ENCODE measurements around the gene DND1. TPM values are rescaled to one million over a fixed set of nuclear protein-coding genes. Genes with fewer than 3 reads are reported as not detected.

Gene DND1
- total and polyA plus RNA-seq, 2 experiments from 2014 or later: 8.1 to 15.5 TPM

- H3K9me3 Mint-ChIP-seq: peaks cover 26% of the 10 kb centered on the region
- H3K9me2 ChIP-seq (ENCODE audit: insufficient read depth): 0 out of 2 replicates have a peak, but pooled peaks cover 3% of the 10 kb centered on the region
- H3K79me2 ChIP-seq (replicated peaks; ENCODE audit: insufficient read depth): no peaks in the 10 kb centered on the region
- H3K4me3 Mint-ChIP-seq: no peak overlapping the region
- H3K36me3 Mint-ChIP-seq (ENCODE audit: low read depth): 0 out of 3 replicates have a peak, but pooled peaks cover 3% of the 10 kb centered on the region
- peaks cover 9% of the 10 kb centered on the region for H3K4me1 Mint-ChIP-seq
- H3K27me3 ChIP-seq (ENCODE audit: insufficient read depth): peaks cover 39% of the 10 kb centered on the region
- no peak overlapping the region for H3K4me2 ChIP-seq
- no peaks in the 10 kb centered on the region for H4K20me1 ChIP-seq (replicated peaks; ENCODE audit: insufficient read depth)
- TF ChIP-seq STAT1 (IDR thresholded peaks at IDR 0.05; ENCODE audit: unreplicated experiment): no peak
- TF ChIP-seq, protein P1, sequence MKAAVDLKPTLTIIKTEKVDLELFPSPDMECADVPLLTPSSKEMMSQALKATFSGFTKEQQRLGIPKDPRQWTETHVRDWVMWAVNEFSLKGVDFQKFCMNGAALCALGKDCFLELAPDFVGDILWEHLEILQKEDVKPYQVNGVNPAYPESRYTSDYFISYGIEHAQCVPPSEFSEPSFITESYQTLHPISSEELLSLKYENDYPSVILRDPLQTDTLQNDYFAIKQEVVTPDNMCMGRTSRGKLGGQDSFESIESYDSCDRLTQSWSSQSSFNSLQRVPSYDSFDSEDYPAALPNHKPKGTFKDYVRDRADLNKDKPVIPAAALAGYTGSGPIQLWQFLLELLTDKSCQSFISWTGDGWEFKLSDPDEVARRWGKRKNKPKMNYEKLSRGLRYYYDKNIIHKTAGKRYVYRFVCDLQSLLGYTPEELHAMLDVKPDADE (IDR thresholded peaks at IDR 0.05): no peak
- no peak for TF ChIP-seq ZNF331 (CRISPR knock-in tag; IDR thresholded peaks at IDR 0.05; ENCODE audit: low read depth)
- TF ChIP-seq POLR2AphosphoS5 (IDR thresholded peaks at IDR 0.05; ENCODE audit: low read depth): no peak
- TF ChIP-seq CREB1 (CRISPR knock-in tag; IDR thresholded peaks at IDR 0.05; ENCODE audit: low read depth): no peak
- TF ChIP-seq, protein P2, sequence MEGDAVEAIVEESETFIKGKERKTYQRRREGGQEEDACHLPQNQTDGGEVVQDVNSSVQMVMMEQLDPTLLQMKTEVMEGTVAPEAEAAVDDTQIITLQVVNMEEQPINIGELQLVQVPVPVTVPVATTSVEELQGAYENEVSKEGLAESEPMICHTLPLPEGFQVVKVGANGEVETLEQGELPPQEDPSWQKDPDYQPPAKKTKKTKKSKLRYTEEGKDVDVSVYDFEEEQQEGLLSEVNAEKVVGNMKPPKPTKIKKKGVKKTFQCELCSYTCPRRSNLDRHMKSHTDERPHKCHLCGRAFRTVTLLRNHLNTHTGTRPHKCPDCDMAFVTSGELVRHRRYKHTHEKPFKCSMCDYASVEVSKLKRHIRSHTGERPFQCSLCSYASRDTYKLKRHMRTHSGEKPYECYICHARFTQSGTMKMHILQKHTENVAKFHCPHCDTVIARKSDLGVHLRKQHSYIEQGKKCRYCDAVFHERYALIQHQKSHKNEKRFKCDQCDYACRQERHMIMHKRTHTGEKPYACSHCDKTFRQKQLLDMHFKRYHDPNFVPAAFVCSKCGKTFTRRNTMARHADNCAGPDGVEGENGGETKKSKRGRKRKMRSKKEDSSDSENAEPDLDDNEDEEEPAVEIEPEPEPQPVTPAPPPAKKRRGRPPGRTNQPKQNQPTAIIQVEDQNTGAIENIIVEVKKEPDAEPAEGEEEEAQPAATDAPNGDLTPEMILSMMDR (conservative IDR thresholded peaks at IDR 0.05; ENCODE audit: low read depth in 2 of 2): no peak
- TF ChIP-seq EZH2 (IDR thresholded peaks at IDR 0.05; ENCODE audit: low read depth, unreplicated experiment): no peak
- no peak for TF ChIP-seq JUNB (IDR thresholded peaks at IDR 0.05; ENCODE audit: unreplicated experiment)
- TF ChIP-seq, protein P3, sequence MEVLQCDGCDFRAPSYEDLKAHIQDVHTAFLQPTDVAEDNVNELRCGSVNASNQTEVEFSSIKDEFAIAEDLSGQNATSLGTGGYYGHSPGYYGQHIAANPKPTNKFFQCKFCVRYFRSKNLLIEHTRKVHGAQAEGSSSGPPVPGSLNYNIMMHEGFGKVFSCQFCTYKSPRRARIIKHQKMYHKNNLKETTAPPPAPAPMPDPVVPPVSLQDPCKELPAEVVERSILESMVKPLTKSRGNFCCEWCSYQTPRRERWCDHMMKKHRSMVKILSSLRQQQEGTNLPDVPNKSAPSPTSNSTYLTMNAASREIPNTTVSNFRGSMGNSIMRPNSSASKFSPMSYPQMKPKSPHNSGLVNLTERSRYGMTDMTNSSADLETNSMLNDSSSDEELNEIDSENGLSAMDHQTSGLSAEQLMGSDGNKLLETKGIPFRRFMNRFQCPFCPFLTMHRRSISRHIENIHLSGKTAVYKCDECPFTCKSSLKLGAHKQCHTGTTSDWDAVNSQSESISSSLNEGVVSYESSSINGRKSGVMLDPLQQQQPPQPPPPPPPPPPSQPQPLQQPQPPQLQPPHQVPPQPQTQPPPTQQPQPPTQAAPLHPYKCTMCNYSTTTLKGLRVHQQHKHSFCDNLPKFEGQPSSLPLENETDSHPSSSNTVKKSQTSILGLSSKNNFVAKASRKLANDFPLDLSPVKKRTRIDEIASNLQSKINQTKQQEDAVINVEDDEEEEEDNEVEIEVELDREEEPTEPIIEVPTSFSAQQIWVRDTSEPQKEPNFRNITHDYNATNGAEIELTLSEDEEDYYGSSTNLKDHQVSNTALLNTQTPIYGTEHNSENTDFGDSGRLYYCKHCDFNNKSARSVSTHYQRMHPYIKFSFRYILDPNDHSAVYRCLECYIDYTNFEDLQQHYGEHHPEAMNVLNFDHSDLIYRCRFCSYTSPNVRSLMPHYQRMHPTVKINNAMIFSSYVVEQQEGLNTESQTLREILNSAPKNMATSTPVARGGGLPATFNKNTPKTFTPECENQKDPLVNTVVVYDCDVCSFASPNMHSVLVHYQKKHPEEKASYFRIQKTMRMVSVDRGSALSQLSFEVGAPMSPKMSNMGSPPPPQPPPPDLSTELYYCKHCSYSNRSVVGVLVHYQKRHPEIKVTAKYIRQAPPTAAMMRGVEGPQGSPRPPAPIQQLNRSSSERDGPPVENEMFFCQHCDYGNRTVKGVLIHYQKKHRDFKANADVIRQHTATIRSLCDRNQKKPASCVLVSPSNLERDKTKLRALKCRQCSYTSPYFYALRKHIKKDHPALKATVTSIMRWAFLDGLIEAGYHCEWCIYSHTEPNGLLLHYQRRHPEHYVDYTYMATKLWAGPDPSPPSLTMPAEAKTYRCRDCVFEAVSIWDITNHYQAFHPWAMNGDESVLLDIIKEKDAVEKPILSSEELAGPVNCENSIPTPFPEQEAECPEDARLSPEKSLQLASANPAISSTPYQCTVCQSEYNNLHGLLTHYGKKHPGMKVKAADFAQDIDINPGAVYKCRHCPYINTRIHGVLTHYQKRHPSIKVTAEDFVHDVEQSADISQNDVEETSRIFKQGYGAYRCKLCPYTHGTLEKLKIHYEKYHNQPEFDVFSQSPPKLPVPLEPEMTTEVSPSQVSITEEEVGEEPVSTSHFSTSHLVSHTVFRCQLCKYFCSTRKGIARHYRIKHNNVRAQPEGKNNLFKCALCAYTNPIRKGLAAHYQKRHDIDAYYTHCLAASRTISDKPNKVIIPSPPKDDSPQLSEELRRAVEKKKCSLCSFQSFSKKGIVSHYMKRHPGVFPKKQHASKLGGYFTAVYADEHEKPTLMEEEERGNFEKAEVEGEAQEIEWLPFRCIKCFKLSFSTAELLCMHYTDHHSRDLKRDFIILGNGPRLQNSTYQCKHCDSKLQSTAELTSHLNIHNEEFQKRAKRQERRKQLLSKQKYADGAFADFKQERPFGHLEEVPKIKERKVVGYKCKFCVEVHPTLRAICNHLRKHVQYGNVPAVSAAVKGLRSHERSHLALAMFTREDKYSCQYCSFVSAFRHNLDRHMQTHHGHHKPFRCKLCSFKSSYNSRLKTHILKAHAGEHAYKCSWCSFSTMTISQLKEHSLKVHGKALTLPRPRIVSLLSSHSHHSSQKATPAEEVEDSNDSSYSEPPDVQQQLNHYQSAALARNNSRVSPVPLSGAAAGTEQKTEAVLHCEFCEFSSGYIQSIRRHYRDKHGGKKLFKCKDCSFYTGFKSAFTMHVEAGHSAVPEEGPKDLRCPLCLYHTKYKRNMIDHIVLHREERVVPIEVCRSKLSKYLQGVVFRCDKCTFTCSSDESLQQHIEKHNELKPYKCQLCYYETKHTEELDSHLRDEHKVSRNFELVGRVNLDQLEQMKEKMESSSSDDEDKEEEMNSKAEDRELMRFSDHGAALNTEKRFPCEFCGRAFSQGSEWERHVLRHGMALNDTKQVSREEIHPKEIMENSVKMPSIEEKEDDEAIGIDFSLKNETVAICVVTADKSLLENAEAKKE (CRISPR knock-in tag; IDR thresholded peaks at IDR 0.05): no peak
- no peak for TF ChIP-seq ZNF114 (CRISPR knock-in tag; IDR thresholded peaks at IDR 0.05)
- TF ChIP-seq EZH2phosphoT487 (IDR thresholded peaks at IDR 0.05; ENCODE audit: unreplicated experiment): no peak
- no peak for TF ChIP-seq NANOG (IDR thresholded peaks at IDR 0.05; ENCODE audit: borderline replicate concordance)
- TF ChIP-seq REST (IDR thresholded peaks at IDR 0.05; ENCODE audit: unreplicated experiment): no peak
- H3K36me3 ChIP-seq (ENCODE audit: insufficient read depth): no peaks in the 10 kb centered on the region
- H3K4me3 ChIP-seq: no peak overlapping the region
- H3K27ac ChIP-seq (ENCODE audit: low read depth): no peak overlapping the region
- no peak overlapping the region for H2AFZ ChIP-seq
- H3F3A ChIP-seq (replicated peaks; ENCODE audit: low read depth): no peaks in the 10 kb centered on the region
- no peak for ATAC-seq
- no peak for DNase-seq (ENCODE audit: low spot score)
- H3K27me3 Mint-ChIP-seq (ENCODE audit: insufficient read depth, low read depth, poor library complexity): peaks cover 24% of the 10 kb centered on the region
- peaks cover 10% of the 10 kb centered on the region for H3K4me1 ChIP-seq (ENCODE audit: insufficient read depth)
- H3K27ac Mint-ChIP-seq: no peak overlapping the region
These were observed 39.3 kb downstream of the DND1 start for GRCh38 chr5:140634103-140634502.

Data from GM23338 (cell line).